ENCODE data around the gene FOXL2.

- TF ChIP-seq CTCF (IDR thresholded peaks at IDR 0.05) = no peak
- no peak for TF ChIP-seq POLR2A (IDR thresholded peaks at IDR 0.05)
Measured at GRCh38 chr3:138949445-138950005, 2.6 kb upstream of the FOXL2 start.

All from adrenal gland (tissue), 5 donors.